Hepatocyte (in vitro differentiated cells): ENCODE measurements around the gene IDUA. TPM values are rescaled to one million over a fixed set of nuclear protein-coding genes. Genes with fewer than 3 reads are reported as not detected.

Experiments used
- DNase-seq: peaks from one replicate; pipeline ENCODE4 v3.0.0-alpha.2; 2016; ENCODE audit warnings: low spot score
- H2AFZ ChIP-seq: fragments of 200-600 bp; sonication (generic); 2 replicates; pipeline ENCODE4 v1.6.0; 2016; ENCODE audit warnings: antibody characterized with exemption, mild to moderate bottlenecking
- H3K27ac ChIP-seq: fragments of 200-600 bp; sonication (generic); 2 replicates; pipeline ENCODE4 v1.5.1; 2016; ENCODE audit warnings: mild to moderate bottlenecking
- H3K27me3 ChIP-seq: fragments of 200-600 bp; sonication (generic); 2 replicates; pipeline ENCODE4 v1.6.1; 2016
- H3K36me3 ChIP-seq: fragments of 200-600 bp; sonication (generic); replicated peaks from 2 replicates; pipeline ENCODE4 v1.5.1; 2016; ENCODE audit warnings: low read depth; ENCODE audit not compliant: insufficient read depth
- H3K4me1 ChIP-seq: fragments of 200-600 bp; sonication (generic); 2 replicates; pipeline ENCODE4 v1.5.1; 2016; ENCODE audit warnings: mild to moderate bottlenecking, moderate library complexity; ENCODE audit not compliant: insufficient read depth
- H3K4me2 ChIP-seq: fragments of 200-600 bp; sonication (generic); 2 replicates; pipeline ENCODE4 v1.6.0; 2016
- H3K4me3 ChIP-seq: fragments of 200-600 bp; sonication (generic); 2 replicates; pipeline ENCODE4 v1.5.1; 2016; ENCODE audit warnings: mild to moderate bottlenecking
- H3K79me2 ChIP-seq: fragments of 200-600 bp; sonication (generic); 2 replicates; pipeline ENCODE4 v1.6.0; 2017; ENCODE audit warnings: mild to moderate bottlenecking
- H3K9me2 ChIP-seq: fragments of 200-600 bp; sonication (generic); replicated peaks from 2 replicates; pipeline ENCODE4 v1.6.0; 2017; ENCODE audit warnings: mild to moderate bottlenecking; ENCODE audit not compliant: insufficient read depth
- H3K9me3 ChIP-seq: fragments of 200-600 bp; sonication (generic); 2 replicates; pipeline ENCODE4 v1.5.1; 2016; ENCODE audit warnings: low read depth, mild to moderate bottlenecking
- H4K20me1 ChIP-seq: fragments of 200-600 bp; sonication (generic); 2 replicates; pipeline ENCODE4 v1.6.0; 2016; ENCODE audit warnings: mild to moderate bottlenecking; ENCODE audit not compliant: insufficient read depth, poor library complexity, severe bottlenecking
- CTCF ChIP-seq: fragments of 200-600 bp; sonication (generic); IDR thresholded peaks from 2 replicates; pipeline ENCODE4 v1.5.1; 2016; ENCODE audit warnings: antibody characterized with exemption, mild to moderate bottlenecking; ENCODE audit not compliant: poor library complexity
- EZH2 ChIP-seq: fragments of 200-600 bp; sonication (generic); IDR thresholded peaks from 2 replicates; pipeline ENCODE4 v1.6.1; 2016; ENCODE audit warnings: antibody characterized with exemption, mild to moderate bottlenecking, borderline replicate concordance
- EZH2phosphoT487 ChIP-seq: fragments of 200-600 bp; sonication (generic); IDR thresholded peaks from one replicate; pipeline ENCODE4 v1.6.1; 2018; ENCODE audit warnings: antibody characterized with exemption, mild to moderate bottlenecking, low read depth, moderate library complexity; ENCODE audit not compliant: unreplicated experiment, severe bottlenecking
- WGBS: methylation state at CpG from one replicate; pipeline ENCODE4 v1.1.6; 2016; ENCODE audit warnings: low lambda C conversion rate; ENCODE audit errors: missing lambda C conversion rate; 5-methylcytosine and 5-hydroxymethylcytosine counted together
- polyA plus RNA-seq: library from polyadenylated mRNA; unstranded; fragments of >200 nt; fragmentation: Nextera tagmentation; extraction: Ambion mirVana; gene quantifications from 2 replicates; pipeline ENCODE4 v1.2.1, GENCODE V29; 2016
- total RNA-seq: library from RNA; depleted of rRNA; stranded (reverse); fragments of >200 nt; gene quantifications from 2 replicates; pipeline ENCODE4 v1.2.3, GENCODE V29; 2014

IDUA gene
- total and polyA plus RNA-seq, 2 experiments from 2014 or later: 13.1 to 82.6 TPM

- 10% methylated on average over 40 of the region's 54 CpGs for WGBS
- DNase-seq: peak; percentile 82
- H3K4me1 ChIP-seq: peaks cover 16% of the 10 kb centered on the region
- no peaks in the 10 kb centered on the region for H3K79me2 ChIP-seq
- H3K9me2 ChIP-seq: no peaks in the 10 kb centered on the region
- no peaks in the 10 kb centered on the region for H3K9me3 ChIP-seq
- no peaks in the 10 kb centered on the region for H4K20me1 ChIP-seq
- H2AFZ ChIP-seq: no peak overlapping the region
- TF ChIP-seq CTCF (no peak), EZH2 (peak; percentile 86), EZH2phosphoT487 (peak; percentile 67)
- H3K4me2 ChIP-seq: peak overlapping the region; percentile 73
- H3K27ac ChIP-seq: no peak overlapping the region
- H3K4me3 ChIP-seq: no peak overlapping the region
- H3K27me3 ChIP-seq: peaks cover 61% of the 10 kb centered on the region
- no peaks in the 10 kb centered on the region for H3K36me3 ChIP-seq
These were observed 15.3 kb downstream of the IDUA start for GRCh38 chr4:1002131-1002630.

- peak overlapping the region; percentile 73 for H3K4me2 ChIP-seq
- H3K9me2 ChIP-seq: no peaks in the 10 kb centered on the region
- H2AFZ ChIP-seq: no peak overlapping the region
- no peak for DNase-seq
- no peaks in the 10 kb centered on the region for H4K20me1 ChIP-seq
- H3K79me2 ChIP-seq: no peaks in the 10 kb centered on the region
- H3K27me3 ChIP-seq: peaks cover 60% of the 10 kb centered on the region
- H3K36me3 ChIP-seq: no peaks in the 10 kb centered on the region
- WGBS: 11% methylated on average over 22 of the region's 75 CpGs
- H3K4me3 ChIP-seq: no peak overlapping the region
- no peak for TF ChIP-seq CTCF
- TF ChIP-seq EZH2: peak; percentile 62
- no peak for TF ChIP-seq EZH2phosphoT487
- H3K9me3 ChIP-seq: no peaks in the 10 kb centered on the region
- H3K4me1 ChIP-seq: peaks cover 12% of the 10 kb centered on the region
- no peak overlapping the region for H3K27ac ChIP-seq
These were observed 15.9 kb downstream of the IDUA start for GRCh38 chr4:1002631-1003251.

GRCh38 chr4:1003271-1004070 is 16.6 kb downstream of the IDUA start:
- Histone ChIP-seq H3K9me3 (no peaks in the 10 kb centered on the region), H3K27me3 (peaks cover 60% of the 10 kb centered on the region), H4K20me1 (no peaks in the 10 kb centered on the region), H3K27ac (no peak overlapping the region), H3K79me2 (no peaks in the 10 kb centered on the region), H2AFZ (no peak overlapping the region), H3K4me2 (peak overlapping the region; percentile 73), H3K4me3 (no peak overlapping the region), H3K4me1 (peaks cover 11% of the 10 kb centered on the region), H3K36me3 (no peaks in the 10 kb centered on the region), H3K9me2 (no peaks in the 10 kb centered on the region)
- TF ChIP-seq EZH2phosphoT487 (no peak), EZH2 (no peak), CTCF (no peak)
- no peak for DNase-seq
- WGBS: 40% methylated on average over 38 of the region's 63 CpGs
